GM21423 (cell line): ENCODE measurements around the gene ITPR3.
"Not testable (repeated sequence)": the region's sequence is repeated elsewhere in the genome, so short reads cannot be mapped to it uniquely, and the experiment has no call there.

Experiments
- ATAC-seq: cut with Tn5 transposase; IDR thresholded peaks from one replicate; pipeline ENCODE4 v1.9.1; 2021; ENCODE audit warnings: mild to moderate bottlenecking, moderate library complexity; ENCODE audit not compliant: unreplicated experiment

Gene ITPR3

DNA sequence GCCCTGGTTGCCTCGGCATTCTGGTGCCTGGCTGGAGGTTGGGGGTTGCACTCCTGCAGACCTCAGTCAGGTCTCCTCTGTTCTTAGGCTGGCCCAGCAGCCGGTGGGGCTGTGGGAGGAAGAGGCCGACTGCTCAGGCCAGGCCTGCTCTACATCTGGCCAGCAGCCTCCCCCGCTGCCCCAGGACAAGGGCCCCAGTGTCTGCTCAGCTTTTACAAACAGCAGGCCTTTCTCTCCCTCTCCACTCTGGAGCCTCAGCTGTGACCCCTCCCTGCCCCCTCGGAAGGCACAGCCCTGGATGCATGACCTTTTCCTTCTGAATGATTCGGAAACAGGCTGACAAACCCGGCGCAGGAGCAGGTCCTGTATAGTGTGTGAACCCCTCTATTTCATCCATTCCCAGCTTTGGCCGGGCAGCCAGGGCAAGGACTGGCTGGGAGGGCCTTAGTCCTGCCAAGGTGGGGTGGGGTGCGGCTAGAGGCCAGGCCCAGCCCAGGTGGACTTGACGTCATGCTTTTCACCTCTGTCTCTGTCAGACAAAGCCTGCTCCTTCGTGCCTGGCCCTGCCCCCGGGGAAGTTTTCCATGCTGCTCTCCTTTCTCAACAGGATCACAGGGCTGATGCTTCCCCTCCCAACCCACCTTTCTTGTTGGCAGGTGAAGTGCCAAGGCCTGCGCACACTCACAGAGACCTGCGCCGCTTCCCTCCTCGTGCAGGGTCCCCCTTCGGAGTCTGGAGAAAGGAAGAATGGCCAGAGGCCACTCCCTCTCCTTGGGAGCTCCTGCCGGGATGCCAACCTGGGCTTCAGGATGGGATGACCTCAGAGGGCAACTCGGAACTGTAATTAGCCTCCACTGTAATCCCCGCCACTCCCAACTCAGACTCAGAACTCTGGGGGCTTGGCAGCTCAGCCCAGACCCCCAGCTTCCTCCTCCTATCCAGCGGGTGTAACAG, 10.1 kb upstream of the ITPR3 start:
- no peak for ATAC-seq

DNA sequence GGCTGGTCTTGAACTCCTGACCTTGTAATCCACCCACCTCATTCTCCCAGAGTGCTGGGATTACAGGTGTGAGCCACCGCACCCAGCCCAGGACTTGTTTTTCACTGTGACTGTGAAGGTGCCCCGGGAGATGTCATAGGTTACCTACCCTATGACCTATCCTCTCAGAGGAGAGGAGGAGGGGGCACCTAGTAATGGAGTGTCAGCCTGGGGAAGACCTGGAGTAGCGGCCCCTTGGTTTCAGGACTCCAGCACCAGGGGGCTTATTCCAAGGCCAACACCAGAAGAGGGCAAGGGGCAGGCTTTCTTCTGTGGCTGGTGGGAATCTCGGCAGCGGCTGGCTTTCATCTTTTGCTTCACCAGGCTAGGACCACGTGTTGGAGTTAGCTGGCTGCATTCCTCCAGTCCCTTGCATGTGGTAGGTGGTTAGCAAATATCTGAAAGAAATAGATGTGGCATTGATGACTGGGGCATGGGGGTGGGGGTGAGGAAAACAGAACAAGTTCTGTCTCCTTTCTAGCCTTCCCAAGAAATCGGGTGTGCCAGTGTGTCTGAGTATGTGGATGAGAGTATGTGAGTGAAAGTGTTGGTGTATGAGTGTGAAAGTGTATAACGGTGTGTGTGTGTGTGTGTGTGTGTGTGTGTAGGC, 7.9 kb upstream of the ITPR3 start:
- ATAC-seq: no peak

DNA sequence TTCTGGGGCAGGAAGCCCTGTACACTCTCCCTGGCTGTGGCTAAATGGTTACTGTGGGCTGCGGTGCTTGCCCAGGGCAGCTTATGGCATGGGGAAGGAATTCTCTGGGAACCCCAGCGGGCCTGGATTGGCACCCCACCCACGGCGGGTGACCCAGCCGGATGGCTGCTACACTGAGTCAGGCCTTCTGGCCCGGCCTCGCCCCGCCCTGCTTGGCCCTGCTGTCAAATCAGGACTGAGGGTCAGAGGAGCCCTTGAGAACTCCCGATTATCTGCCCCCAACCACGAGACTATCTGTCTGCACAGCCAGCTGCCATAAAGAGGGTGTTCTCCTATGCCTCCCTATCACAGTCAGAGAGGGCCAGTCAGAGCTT, 7.3 kb upstream of the ITPR3 start:
- no peak for ATAC-seq

DNA sequence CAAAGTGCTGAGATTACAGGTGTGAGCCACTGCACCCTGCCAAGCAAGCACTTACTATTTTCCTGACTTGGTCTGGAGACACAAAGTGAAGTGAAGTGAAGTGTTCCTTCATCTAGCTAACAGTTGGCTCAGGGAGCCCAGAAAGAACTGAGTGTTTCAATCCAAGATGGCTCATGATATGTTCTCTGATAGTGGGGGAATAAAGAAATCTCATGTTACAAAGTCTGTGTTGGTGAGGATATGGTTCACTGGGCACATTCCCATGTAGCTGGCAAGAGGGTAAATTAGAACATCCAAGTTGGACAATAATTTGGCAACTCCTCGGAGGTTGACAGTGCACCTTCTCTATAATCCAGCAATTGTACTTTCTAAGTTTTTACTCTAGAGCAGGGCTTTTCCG, 5.0 kb upstream of the ITPR3 start:
- no peak for ATAC-seq

DNA sequence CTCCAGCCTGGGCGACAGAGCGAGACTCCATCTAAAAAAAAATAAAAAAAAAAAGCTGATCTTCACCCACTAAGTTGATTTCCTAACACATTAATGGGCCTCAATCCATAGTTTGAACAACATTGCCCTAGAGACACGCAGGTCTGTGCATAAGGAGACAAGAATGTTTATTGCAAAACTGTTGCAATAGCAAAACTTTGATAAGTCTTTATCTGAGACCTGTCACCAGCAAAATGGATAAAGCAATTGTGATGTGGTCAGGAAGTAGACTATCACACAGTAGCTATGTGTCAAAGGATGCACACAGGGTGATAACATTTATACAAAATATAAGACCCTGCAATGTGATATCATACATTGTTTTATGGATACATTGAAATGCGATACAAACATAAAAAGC, 4.2 kb upstream of the ITPR3 start:
- ATAC-seq: no peak

DNA sequence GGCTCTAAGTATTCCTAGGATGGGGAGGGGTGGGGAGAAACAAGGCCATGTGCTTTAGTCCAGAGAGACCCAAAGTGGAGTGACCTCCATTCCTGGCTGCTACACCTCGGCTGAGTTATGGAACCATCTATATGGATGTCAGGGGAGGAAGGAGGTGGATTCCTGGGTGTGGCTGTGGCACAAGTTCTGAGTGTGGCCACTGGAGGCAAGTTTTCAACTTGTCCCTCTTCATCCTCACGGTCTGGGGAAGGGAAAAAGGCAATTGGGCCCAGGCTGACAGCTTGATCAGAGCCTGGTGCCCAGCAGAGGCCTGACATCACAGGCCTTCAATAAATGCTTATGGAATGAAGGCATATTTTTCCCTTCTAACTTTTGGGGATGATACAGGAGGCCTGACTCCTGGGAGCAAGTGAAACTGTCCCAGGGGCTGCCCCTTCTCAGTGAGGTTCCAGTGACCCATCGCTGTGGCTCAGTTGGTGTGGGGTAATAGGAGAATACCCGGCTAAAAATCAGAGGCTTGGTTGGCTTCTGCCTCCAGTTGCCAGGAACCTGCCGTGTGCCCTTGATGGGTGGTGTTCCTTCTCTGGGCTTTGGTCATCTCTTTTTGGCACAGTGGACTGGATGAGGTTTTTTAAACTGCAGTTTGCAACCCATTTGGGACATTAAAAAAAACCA, 1.8 kb upstream of the ITPR3 start:
- ATAC-seq: no peak

DNA sequence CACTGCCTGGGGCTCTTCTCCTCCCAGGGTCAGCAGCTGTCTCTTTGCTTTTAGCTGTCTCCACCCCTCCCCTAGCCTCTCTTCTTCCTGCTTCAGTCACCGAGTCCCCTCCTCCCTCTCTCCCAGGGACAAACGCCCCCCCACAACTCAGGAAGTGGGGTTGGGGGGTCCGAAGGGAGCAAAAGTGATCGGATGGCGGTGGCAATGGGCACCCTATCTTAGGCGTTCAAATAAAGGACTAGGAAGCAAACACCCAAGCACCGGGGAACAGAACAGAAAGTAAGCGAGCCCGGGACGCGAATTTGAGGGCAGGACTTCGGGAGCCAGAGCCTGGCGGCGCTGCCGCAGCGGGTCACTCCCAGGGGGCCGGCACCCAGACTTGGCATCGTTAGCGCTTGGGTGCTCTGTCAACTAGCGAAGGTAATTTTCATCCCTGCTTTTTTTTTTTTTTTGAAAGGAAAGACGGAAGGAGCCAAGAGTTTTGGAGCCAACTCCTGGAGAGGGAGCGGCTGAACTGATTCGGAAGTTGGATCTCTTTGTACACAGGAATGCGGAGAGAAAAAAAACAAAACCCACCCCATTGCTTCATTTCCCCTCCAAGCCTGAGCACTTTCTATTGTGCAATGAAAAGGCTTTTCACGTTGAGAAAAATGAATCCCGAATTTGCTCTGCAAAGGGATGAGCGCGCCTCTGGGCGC, 815 bp upstream of the ITPR3 start:
- ATAC-seq: no peak

DNA sequence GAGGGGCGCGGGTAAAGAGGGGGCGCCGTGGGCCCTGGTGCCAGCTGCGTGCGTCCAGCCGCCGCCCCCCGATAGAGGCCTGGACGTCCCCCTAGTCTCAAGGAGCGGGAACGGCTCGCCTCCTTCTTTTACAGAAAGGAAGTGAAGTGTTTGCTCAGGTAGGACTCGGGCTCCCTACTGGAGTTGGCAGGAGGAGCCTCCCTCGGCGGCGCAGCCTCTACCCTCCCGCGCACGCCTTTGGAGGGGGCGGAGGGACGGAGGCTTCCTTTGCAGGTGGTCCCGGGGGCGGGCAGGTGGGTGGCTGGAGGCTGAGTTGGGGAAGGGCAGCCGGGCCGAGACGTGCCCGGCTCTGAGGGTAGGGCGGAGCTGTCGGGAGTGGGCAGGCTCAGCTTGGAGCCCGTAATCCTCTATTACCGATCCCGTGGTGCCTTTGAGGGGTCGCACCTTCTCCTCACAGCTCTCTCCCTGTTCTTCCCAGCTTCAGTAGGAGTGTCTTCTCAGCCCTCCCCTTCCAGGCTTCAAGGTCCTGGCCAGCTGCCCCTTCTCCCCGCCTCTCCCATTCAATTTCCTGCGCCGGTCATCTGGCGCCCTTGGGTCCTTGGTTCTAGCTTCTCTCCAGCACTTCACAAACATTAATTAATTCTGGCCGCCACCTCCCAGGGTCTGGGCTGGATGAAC, 728 bp downstream of the ITPR3 start:
- ATAC-seq: no peak

DNA sequence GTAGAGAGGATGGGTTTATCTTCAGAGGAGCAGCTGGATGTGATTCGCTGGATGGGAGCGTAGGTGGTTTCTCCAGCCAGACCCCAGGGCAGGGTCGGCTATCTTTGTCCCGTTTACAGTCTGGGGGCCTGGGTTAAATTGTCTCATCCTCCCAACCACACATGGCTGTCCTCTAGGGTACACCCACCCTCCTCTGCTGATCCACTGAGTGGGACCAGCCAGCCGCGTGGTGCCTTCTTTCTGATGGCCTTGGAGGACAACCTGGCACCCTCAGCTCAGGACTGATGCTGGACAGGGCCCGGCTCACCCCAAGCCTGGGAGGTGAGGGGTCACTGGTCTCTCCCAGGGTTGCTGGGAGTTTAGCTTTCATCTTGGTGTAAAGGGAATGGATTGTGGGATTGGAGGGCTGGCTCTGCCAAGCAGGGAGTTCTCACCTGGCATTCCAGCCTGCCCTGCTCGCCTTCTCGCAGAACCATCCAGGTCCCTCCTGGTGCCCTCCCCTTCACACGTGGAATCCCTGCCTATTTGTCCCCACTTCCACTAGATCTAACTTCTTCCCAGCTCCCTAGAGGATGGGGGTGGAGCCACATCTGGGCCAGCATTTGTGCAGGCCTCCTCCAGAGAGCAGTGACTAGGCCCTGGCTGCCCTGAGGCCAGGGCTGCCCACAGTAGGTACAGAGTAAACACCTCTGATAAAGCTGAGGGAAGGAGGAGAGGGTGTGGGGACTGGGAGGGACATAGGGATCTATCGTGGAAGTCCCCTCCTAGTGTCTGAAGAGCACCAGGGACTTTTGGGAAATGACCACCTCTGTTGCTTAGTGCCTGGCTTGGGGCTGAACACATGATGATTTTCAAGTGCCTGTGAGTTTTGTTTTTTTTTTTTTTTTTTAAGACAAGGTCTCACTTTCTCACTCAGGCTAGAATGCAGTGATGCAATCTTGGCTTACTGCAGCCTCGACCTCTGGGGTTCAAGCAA, 1.6 kb downstream of the ITPR3 start:
- no peak for ATAC-seq

DNA sequence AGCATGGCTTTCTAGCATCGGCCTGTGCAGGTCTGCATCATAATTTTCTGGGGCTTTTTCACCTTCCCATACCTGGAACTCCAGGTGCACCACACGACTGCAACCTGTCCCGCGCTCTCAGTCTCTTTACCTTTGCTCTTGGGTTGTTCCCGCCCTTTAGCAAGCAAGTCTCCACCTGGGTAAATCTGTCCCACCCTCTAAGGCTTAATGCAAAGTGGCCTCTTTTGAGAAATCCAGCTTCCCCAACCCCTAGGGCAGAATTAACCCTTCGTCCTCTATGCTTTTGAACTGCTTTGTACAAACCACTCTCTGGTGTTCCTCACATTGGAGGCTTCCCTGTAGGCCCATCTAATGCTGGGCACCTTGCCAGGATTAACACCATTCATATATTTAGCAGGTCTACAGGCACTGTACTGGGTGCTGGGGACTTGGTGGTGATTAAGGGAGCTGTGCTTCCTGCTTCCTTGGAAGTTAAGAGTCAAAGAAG, 2.8 kb downstream of the ITPR3 start:
- ATAC-seq: no peak

DNA sequence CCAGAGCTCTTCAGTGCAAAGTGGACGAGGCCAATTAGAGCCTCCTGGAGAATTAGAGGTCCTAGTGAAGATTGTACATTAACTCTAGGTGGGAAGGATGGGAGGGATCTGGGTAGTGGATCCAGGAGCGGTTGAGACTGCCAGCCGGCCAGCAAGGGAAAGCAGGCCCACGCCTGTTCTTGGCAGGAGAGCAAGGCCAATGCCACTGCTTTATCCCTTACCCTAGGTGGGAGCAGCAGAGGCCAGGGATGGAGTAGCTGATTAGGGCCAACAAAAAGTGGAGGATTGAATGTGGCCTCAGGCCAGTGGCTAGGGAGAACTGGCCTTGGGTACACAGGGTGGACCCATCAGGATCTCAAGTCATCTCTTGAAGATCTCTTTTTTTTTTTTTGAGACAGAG, 3.7 kb downstream of the ITPR3 start:
- ATAC-seq: no peak

DNA sequence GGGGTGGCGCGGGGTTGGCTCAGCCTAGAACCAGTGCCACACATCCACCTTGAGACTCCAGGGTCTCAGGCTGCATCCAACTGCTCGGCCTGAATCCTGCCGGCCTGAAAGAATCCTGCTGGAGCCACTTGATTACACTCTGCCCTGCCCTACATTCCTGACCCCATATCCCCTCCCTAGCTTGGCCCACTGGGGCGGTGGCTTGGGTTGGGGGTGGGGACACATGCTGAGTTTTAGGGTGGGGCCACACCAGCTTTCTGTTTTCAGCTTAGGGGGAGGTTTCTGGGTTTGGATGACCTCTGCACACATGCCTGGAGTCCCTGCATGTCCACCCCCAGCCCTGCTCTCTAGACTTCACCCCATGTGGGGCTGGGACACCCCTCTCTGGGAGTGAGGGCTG, 6.8 kb downstream of the ITPR3 start:
- no peak for ATAC-seq

DNA sequence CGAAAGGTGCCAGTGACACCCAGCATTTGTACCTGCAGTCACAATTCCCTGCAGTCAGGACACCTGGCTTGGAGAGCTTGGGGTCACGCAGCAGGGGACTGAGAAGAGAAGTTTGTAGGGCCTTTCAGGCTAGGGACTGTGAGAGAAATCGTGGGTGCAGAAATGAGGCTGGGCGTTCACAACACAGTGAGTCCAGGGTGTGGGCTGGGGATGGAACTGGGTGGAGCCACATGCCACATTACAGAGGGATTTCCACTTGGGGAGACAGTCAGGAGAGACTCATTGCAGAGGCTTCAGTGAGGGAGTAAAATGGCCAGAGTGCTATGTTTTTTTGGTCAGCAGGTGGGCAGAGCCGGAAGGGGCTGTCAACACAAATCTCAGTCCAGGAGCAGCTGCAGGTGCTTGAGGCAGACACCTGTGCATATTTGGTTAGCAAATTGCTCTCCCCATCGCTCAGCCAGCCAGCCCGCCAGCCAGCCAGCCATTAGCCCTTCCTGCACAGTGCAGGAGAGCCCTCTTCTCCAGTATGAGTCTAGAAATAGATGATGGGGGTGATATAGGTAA, 7.4 kb downstream of the ITPR3 start:
- ATAC-seq: no peak

DNA sequence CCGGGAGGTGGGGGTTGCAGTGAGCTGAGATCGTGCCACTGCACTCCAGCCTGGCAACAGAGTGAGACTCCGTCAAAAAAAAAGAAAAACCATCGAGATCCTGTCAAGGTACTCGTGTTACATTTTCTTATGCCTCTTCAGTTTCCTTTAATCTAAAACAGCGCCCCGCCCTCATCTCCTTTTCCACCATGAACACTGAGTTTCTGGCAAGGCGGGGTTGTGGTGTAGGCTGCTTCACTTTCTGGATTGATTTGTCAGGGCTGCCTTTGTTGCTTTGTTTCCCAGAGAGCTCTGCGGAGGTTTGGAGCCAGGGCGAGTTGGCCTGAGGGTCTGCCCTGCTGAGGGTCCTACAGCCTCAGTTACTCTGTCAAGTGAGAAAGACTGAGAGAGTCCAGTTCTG, 8.9 kb downstream of the ITPR3 start:
- no peak for ATAC-seq

DNA sequence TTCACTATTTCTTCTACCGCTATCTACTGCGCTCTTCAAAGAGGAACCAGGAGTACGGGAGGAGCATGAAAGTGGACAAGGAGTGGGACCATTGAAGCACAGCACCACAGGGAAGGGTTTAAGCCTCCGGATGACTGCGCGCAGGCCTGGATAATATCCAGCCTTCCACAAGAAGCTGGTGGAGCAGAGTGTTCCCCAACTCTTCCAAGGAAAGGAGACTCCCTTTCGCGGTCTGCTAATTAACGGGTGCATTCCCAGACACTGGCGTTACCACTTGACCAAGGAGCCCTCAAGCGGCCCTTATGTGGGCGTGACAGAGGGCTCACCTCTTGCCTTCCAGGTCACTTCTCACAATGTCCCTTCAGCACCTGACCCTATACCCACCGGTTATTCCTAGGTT, 10.4 kb downstream of the ITPR3 start:
- not testable (repeated sequence) for ATAC-seq

DNA sequence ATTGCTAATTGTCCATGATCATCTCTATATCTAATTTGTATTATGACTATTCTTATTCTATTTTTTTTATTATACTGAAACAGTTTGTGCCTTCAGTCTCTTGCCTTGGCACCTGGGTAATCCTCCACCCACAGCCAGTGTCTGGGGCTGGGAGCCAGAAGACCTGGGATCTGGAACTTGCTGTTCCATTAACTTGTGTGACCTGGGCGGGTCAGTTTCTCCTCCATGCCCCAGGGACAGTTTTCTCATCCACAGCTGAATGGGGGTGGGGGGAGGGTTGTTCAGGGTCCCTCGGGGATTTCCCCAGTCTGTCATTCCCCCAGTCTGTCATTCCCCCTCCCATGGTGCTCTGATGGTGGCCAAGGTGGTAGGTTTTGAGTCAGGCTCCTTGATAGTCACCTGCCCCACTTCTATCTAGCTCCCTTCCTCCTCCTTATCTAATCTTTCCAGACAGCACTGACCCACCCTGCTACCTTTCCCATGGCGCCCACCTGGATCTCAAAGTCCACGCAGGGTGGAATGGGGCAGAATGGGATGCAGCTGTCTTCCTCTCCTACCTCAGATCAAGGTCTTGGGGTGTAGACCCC, 10.9 kb downstream of the ITPR3 start:
- ATAC-seq: no peak

DNA sequence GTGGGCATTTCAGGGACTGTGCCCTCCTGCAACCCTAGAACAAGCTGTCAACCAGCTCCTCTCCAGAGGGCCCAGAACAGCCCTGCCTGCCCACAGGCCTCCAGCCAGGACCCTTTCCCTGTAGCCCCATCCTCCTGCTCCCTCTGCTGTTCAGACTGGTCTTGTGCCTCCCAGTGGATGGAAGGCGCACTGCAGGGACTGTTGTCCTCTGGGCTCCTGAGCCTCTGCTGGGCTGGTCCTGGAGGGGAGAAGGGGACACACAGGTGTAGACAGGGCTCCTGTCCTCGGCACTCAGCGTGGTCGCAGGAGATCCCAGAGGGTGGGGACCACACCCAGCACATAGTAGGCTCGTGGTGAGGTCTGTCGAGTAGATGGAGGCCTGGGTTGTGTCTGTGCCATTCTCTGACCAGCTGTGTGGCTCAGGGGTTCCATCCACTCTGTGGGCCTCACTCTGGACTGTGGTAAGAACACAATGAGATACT, 11.5 kb downstream of the ITPR3 start:
- no peak for ATAC-seq

DNA sequence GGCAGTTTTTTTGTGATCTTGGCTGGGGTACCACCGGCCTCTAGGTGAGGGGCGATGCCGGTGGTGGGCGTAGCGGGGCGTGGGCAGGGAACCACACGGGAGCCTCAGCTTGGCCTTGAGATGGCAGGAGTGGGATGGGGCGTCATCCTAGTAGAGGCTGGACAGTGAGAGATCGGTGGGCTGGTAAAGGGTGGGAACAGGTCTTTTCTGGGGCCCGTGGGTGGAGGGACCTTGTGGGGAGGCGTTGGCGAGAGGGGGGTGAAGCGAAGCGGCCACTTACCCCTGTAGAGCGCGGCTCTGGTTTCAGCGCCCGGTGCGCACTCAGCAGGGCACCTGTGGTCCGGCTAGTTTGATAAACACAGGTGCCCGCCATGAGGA, 12.0 kb downstream of the ITPR3 start:
- ATAC-seq: no peak
